GM21367 (cell line): ENCODE data around the gene MIGA2.
"Not testable (repeated sequence)": the region's sequence is repeated elsewhere in the genome, so short reads cannot be mapped to it uniquely, and the experiment has no call there.

Experiments
- ATAC-seq: cut with Tn5 transposase; IDR thresholded peaks from one replicate; pipeline ENCODE4 v1.9.1; 2021; ENCODE audit not compliant: unreplicated experiment

MIGA2 gene, protein sequence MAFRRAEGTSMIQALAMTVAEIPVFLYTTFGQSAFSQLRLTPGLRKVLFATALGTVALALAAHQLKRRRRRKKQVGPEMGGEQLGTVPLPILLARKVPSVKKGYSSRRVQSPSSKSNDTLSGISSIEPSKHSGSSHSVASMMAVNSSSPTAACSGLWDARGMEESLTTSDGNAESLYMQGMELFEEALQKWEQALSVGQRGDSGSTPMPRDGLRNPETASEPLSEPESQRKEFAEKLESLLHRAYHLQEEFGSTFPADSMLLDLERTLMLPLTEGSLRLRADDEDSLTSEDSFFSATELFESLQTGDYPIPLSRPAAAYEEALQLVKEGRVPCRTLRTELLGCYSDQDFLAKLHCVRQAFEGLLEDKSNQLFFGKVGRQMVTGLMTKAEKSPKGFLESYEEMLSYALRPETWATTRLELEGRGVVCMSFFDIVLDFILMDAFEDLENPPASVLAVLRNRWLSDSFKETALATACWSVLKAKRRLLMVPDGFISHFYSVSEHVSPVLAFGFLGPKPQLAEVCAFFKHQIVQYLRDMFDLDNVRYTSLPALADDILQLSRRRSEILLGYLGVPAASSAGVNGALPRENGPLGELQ

GRCh38 chr9:129036241-129036922, at the start of gene MIGA2:
TSS of gene MIGA2 (plus strand) at chr9:129036626. CDS start at chr9:129040595, 3,969 bp downstream.
- peak; percentile 94 for ATAC-seq

DNA sequence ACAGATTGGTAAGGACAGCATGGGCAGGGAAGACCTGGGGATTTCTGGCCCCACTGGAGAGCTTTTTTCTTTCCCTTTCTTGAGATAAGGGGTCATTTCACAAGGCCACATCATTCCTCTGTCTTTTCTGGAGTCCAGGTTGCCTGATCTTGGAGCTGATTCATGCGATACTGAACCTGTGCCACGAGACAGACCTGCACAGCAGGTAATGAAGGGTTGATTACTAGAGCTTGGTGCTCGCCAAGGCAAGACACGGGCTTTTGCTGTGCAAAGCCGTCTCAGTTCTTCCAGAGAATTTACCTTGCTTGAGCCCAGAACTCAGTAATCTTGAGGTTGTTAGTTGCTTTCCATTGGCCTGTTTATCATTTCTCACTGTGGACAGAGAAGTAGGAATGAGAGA, 49.8 kb upstream of the MIGA2 start:
- ATAC-seq = no peak

DNA sequence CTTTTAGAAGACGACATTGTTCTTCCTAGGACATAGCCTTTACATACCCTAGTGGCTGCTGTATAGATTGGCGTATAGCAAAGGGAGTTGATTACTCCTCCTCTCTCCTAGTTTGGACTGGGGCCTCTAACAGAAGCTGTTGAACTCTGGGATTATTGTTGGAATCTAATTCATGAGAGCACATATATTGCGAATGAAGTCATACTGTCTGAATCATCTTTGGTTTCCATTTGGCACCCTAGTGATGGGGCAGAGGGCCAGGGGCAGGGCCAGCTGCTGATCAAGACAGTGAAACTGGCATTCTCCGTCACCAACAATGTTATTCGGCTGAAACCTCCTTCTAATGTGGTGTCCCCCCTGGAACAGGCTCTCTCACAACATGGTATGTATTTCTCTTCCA, 48.6 kb upstream of the MIGA2 start:
- ATAC-seq = no peak

DNA sequence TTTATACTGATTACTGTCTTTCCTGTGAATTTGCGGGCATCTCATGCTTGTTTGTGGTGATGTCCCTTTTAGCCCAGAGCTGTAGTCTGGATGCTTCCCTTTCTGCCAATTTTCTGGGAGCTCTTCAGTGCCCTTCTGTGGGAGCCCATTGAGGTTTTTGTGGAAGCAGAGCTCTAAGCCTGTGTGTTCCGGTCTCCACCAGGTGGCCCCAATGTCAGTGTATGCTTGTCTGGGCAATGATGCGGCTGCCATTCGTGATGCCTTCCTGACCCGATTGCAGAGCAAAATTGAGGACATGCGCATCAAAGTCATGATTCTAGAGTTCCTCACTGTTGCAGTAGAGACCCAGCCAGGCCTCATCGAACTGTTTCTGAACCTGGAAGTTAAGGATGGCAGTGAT, 43.4 kb upstream of the MIGA2 start:
- ATAC-seq = no peak

- ATAC-seq = no peak
Observed at GRCh38 chr9:128995791-128996190, 40.6 kb upstream of the MIGA2 start.

DNA sequence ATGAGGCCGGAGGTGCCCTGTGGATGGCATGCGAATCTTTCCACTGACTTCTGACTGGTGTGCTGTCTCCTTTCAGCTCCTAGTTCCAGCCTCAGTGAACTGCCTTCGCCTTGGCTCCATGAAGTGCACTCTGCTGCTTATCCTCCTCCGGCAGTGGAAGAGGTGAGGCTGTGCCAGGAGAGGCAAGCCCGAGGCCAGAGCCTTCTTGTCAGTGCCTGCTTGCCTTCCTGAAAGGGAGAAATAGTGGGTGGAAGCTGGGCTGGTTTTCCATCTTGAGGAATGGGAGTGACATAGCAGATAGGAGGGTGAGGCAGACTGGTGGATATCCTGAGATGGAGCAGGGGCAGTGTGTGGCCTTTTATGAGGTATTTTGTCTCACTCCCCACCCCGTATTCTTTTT, 38.0 kb upstream of the MIGA2 start:
- ATAC-seq = no peak

GRCh38 chr9:128999581-129000206, 36.7 kb upstream of the MIGA2 start:
- ATAC-seq = no peak

GRCh38 chr9:129001504-129002325, 34.7 kb upstream of the MIGA2 start:
- no peak for ATAC-seq

DNA sequence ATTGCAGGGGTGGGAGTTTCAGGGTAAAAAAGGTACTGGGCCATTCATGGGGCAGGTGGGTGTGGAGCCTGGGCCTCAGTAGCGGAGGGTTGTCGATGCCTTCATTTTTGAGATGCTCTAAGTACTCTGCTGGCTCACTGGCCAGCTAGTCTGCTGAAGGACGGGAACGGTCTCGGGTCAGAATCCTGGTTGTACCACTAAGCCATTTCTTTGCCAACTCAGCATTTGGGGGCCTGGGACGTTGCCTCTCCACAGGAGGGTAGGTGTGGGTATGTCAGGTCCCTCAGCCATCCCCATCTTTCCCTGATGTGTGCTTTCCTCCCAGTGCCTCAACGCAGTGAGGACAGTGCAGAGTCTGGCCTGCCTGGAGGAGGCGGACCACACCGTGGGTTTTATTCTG, 33.4 kb upstream of the MIGA2 start:
- no peak for ATAC-seq

GRCh38 chr9:129004173-129004572, 32.3 kb upstream of the MIGA2 start:
- ATAC-seq = not testable (repeated sequence)

GRCh38 chr9:129005336-129005997, 31.0 kb upstream of the MIGA2 start:
- no peak for ATAC-seq

GRCh38 chr9:129006328-129007034, 29.9 kb upstream of the MIGA2 start:
- no peak for ATAC-seq

DNA sequence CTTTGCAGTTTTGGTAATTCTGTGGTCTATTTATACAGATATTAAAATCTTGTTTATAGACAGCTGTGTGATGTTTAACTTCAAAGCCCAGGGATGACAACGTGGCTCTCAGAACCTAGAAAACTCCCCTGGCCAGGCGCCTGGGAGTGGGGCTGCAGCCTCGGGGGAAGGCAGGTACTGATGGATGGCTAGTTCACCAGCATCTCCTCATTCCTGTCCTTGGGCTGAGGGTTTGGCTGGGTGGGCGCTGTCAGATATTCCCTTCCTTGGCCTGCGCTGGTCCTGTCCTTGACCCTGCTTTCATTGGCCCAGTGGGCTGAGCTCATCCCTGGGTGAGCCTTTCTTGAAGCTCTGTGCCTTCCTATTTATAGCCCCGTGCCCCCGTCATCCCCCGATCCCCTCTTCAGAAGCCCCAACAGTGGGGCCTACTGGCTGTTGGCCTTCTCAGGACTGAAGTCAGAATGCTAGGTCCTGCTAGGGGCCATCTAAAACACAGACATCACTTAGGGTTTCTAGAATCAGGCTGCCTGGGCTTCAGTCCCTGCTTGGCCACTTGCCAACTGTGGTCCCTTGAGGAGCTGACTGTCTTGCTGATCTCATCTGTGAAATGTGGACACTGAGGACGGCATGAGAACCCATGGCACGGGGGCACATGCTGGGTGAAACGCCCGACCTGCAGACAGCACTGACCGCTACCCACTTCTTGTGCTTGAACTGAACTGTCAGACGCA, 29.2 kb upstream of the MIGA2 start:
- no peak for ATAC-seq

- ATAC-seq = no peak
Observed at GRCh38 chr9:129007766-129008468, 28.5 kb upstream of the MIGA2 start.

DNA sequence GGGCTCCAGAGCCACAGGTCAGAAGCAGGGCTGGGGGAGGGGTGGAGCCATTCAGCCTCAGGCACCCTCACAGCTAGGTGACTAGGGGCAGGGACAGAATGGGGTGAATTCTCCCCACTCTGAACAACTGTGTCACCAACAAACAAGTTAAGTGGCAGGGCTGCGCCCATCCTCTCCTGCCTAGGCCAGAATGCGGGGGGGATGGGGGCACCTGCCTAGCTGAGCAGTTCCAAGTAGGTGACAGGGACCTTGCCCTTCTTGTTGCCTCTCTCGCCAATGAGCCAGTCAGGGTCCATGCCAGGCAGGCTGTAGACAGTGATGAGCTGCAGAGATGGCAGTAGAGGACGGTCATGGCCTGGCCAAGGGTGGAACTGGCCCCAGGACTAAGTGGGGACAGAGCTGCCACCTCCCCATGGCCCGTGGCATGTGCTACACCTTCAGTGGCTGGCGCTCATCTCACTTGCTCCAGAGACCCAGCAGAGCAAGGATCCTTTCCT, 27.9 kb upstream of the MIGA2 start:
- ATAC-seq = no peak

DNA sequence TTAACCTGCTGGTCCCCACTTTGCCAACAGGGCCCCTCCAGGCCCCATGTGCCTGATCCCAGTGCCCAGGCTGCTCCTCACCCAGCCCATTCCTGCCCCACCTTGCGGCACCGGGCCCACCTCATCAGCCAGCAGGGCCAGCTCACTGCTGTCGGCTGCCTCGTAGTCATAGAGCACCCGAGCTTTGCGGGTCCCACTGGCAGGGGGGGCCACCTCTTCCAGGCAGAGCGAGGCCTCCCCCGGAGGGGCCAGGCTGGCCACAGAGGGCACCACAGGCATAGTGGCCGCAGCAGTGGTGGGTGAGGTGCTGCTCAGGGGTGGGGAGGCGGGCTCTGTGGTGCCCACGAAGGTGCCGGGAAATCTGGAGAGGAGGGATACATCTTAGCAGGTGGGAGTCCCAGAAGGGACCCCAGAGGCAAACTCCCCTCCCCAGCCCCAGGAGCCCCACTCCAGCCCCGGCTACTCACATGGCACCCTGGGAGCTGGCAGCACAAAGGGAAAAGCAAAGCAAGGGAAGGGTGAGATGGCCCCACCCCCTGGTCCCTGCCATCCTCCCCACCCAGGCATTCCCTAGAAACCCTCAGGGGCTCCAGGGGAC, 27.3 kb upstream of the MIGA2 start:
- ATAC-seq = no peak

- no peak for ATAC-seq
Observed at GRCh38 chr9:129009584-129010141, 26.8 kb upstream of the MIGA2 start.
